HepG2 (cell line): ENCODE results near the gene PDE9A. TPM values are rescaled to one million over a fixed set of nuclear protein-coding genes. Genes with fewer than 3 reads are reported as not detected.

ENCODE experiments used
- ATAC-seq: fragments of 200-7000 bp; cut with Tn5 transposase; 3 replicates; pipeline ENCODE4 v1.9.1; 2020; ENCODE audit warnings: mild to moderate bottlenecking, moderate library complexity
- BruUV-seq: library from RNA; stranded (reverse); fragments of 400-500 nt; replicated peaks from 2 replicates; lab custom pipeline; 2021; lab: Mats Ljungman, UMichigan
- CTCF ChIA-PET: fragments of 300-600 bp; formaldehyde crosslinking; extraction: SDS; loops from one replicate; lab custom pipeline; 2021; ENCODE audit warnings: low total read pairs, inconsistent platforms, low intra/inter-chr PET ratio; lab: Yijun Ruan, JAX
- POLR2A ChIA-PET: fragments of 350-600 bp; sonication (Branson Sonifier 250); formaldehyde crosslinking; loops from one replicate; lab custom pipeline; 2020; ENCODE audit warnings: antibody characterized with exemption, inconsistent platforms; lab: Yijun Ruan, JAX
- DNase-seq: peaks from one replicate; pipeline ENCODE4 v3.0.0-alpha.2; 2015; ENCODE audit warnings: low spot score
- FAIRE-seq: peaks from 3 replicates; lab custom pipeline; 2011; peaks lifted over from hg19 to GRCh38; lab: Jason Lieb, UNC
- H2AFZ ChIP-seq: one replicate; pipeline ENCODE4 v1.6.1; 2011; ENCODE audit warnings: low read length, inconsistent platforms
- H3K27ac ChIP-seq: fragments of 300-600 bp; 3 replicates; pipeline ENCODE4 v1.8.0; 2011; ENCODE audit warnings: mixed run types, mild to moderate bottlenecking, mixed read lengths, low read length, inconsistent platforms; ENCODE audit not compliant: insufficient read depth; ENCODE audit errors: extremely low read length
- H3K27me3 ChIP-seq, 2 experiments: fragments of 200-600 bp in 1 of 2; 2 replicates in 1 of 2; 3 replicates in 1 of 2; pipeline versions ENCODE4 v1.6.0 to v1.8.0; 2011; ENCODE audit warnings: low read length in 2 of 2, mild to moderate bottlenecking in 2 of 2, moderate library complexity in 2 of 2, inconsistent platforms in 1 of 2; ENCODE audit not compliant: insufficient read depth in 2 of 2, control insufficient read depth in 1 of 2
- H3K36me3 ChIP-seq, 2 experiments: fragments of 200-600 bp in 1 of 2; replicated peaks in 1 of 2; 2 replicates in 1 of 2; 3 replicates in 1 of 2; pipeline versions ENCODE4 v1.5.1 to v1.8.0; 2011; ENCODE audit warnings: low read length in 2 of 2, inconsistent platforms in 1 of 2; ENCODE audit not compliant: insufficient read depth in 2 of 2, control insufficient read depth in 1 of 2
- H3K4me1 ChIP-seq: 2 replicates; pipeline ENCODE4 v1.5.1; 2012; ENCODE audit warnings: low read length, inconsistent platforms; ENCODE audit not compliant: insufficient read depth
- H3K4me2 ChIP-seq: 2 replicates; pipeline ENCODE4 v1.6.0; 2011; ENCODE audit warnings: low read depth, low read length, inconsistent platforms
- H3K4me3 ChIP-seq, 3 experiments: fragments of 200-600 bp in 1 of 3; sonication (generic), shearing (Covaris generic) in 1 of 3; replicated peaks in 1 of 3; 2 replicates each; pipeline ENCODE4 v1.5.1; 2011 to 2016; ENCODE audit warnings: low read length in 3 of 3, inconsistent platforms in 2 of 3, low read depth in 2 of 3, mild to moderate bottlenecking in 2 of 3, control low read depth in 1 of 3, mixed read lengths in 1 of 3; ENCODE audit not compliant: insufficient read depth in 1 of 3
- H3K79me2 ChIP-seq: one replicate; pipeline ENCODE4 v1.6.1; 2011; ENCODE audit warnings: low read length, inconsistent platforms; ENCODE audit not compliant: insufficient read depth
- H3K9ac ChIP-seq: 2 replicates; pipeline ENCODE4 v1.6.0; 2011; ENCODE audit warnings: mild to moderate bottlenecking, low read depth, low read length, inconsistent platforms; ENCODE audit not compliant: insufficient read depth
- H3K9me3 ChIP-seq: 2 replicates; pipeline ENCODE4 v1.5.1; 2012; ENCODE audit warnings: mild to moderate bottlenecking, low read length
- H4K20me1 ChIP-seq: 2 replicates; pipeline ENCODE4 v1.6.0; 2011; ENCODE audit warnings: inconsistent platforms, mild to moderate bottlenecking, low read length, moderate library complexity; ENCODE audit not compliant: insufficient read depth
- ARHGAP35 ChIP-seq: sonication (generic); formaldehyde crosslinking; IDR thresholded peaks from 2 replicates; pipeline ENCODE4 v1.9.0; 2022; ENCODE audit warnings: mild to moderate bottlenecking, inconsistent platforms, moderate library complexity, missing genetic modification reagents, borderline replicate concordance
- GTF2F1 ChIP-seq: fragments of 150-350 bp; IDR thresholded peaks from 2 replicates; pipeline ENCODE4 v1.6.1; 2014; ENCODE audit warnings: low read length
- KLF16 ChIP-seq, 2 experiments: sonication (generic) in 1 of 2; formaldehyde crosslinking in 1 of 2; IDR thresholded peaks; 2 replicates each; pipeline versions ENCODE4 v1.6.1 to v1.8.0; 2016 to 2023; ENCODE audit warnings: missing genetic modification reagents in 2 of 2, missing compliant biosample characterization in 1 of 2
- LCORL ChIP-seq, 2 experiments: fragments of 450-650 bp in 1 of 2; sonication (generic) in 1 of 2; formaldehyde crosslinking in 1 of 2; IDR thresholded peaks; 2 replicates each; pipeline versions ENCODE4 v1.5.0 to v1.6.1; 2017 to 2020; ENCODE audit warnings: antibody characterized with exemption in 1 of 2, missing genetic modification reagents in 1 of 2
- MEF2D ChIP-seq: sonication (generic); formaldehyde crosslinking; IDR thresholded peaks from 2 replicates; pipeline ENCODE4 v1.5.1; 2020; ENCODE audit warnings: mild to moderate bottlenecking, missing genetic modification reagents
- PAWR ChIP-seq: sonication (generic); formaldehyde crosslinking; IDR thresholded peaks from 2 replicates; pipeline ENCODE4 v1.4.0; 2020; ENCODE audit warnings: missing genetic modification reagents, mild to moderate bottlenecking, borderline replicate concordance
- SOX5 ChIP-seq: IDR thresholded peaks from 2 replicates; pipeline ENCODE4 v1.6.1; 2016; ENCODE audit warnings: borderline replicate concordance
- TRIM24 ChIP-seq: sonication (generic); formaldehyde crosslinking; IDR thresholded peaks from 2 replicates; pipeline ENCODE4 v1.8.0; 2022; ENCODE audit warnings: mild to moderate bottlenecking, missing genetic modification reagents
- ZSCAN22 ChIP-seq: sonication (generic); formaldehyde crosslinking; IDR thresholded peaks from 2 replicates; pipeline ENCODE4 v1.4.0; 2020; ENCODE audit warnings: mild to moderate bottlenecking, missing genetic modification reagents
- WGBS: methylation state at CpG from one replicate; pipeline ENCODE4 v1.1.6; 2017; ENCODE audit warnings: low lambda C conversion rate; 5-methylcytosine and 5-hydroxymethylcytosine counted together
- in situ Hi-C: cut with HindIII; loops from 2 replicates; pipeline ENCODE4 v1.10.0; 2017; ENCODE audit warnings: low pct_unique_long_range_greater_than_20kb; ENCODE audit not compliant: extremely low pct_ligation_motif_present
- intact Hi-C: fragments of 100-400 bp; cut with micrococcal nuclease; formaldehyde crosslinking; loops from one replicate; pipeline ENCODE4 v1.10.0; 2022; ENCODE audit not compliant: unreplicated experiment
- polyA plus RNA-seq, 8 experiments: library from polyadenylated mRNA; depleted of rRNA in 3 of 8; stranded (reverse) in 7 of 8; unstranded in 1 of 8; fragments of >200 nt; fragmentation: Illumina TruSeq in 4 of 8; extraction: Trizol in 4 of 8; gene quantifications; 2 replicates each; pipeline versions ENCODE4 v1.2.1 to v1.2.3, GENCODE V29; 2011 to 2016; ENCODE audit warnings: low read depth in 4 of 8, missing spikeins in 1 of 8, mixed read lengths in 1 of 8; ENCODE audit not compliant: insufficient read depth in 1 of 8
- total RNA-seq, 5 experiments: library from RNA; depleted of rRNA; stranded (reverse); fragments of >200 nt; fragmentation: Illumina TruSeq; extraction: Trizol; gene quantifications; 2 replicates each; pipeline ENCODE4 v1.2.3, GENCODE V29; 2016; ENCODE audit warnings: low read depth in 1 of 5
- TF ChIP-seq, protein P1 (sequence below): IDR thresholded peaks from 2 replicates; pipeline ENCODE4 v1.6.1; 2016; ENCODE audit warnings: missing biosample characterization, missing genetic modification reagents, low read depth
- TF ChIP-seq, protein P2 (sequence below): fragments of 450-650 bp; IDR thresholded peaks from 2 replicates; pipeline ENCODE4 v1.6.1; 2016

Gene PDE9A
- total and polyA plus RNA-seq, 2 of the 13 experiments (the other 11 are each of a cell fraction or from before 2014, with no cell fraction given) = 4.6 to 19.7 TPM

DNA sequence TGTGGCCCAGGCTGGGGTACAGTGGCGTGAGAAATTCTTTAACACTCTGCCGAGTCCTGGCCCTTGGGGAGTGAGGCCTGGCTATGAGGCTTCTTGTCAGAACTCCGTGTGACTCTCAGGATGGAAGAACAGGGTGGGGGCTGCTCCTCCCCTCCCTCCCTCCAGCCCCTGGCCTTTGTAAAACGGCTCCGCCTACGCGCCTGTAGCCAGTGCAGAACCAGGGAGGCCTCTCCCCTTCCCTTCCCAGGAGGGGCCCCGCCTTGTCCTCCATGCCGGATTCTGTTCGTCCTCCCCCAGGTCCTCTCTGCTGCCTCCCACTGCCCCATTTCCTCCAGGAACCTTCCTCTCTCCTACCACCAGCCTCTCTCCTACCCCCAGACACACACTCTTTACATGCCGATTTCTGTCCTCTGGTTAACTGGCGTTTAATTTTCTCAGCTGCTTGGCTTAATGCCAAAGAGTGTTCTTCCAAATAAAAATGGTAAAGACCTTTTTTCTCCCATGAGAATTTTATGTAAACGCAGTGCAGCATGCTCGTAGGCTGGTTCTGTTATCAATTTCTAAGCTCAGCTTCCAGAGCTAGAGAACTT lies 21.0 kb downstream of the PDE9A start:
- Histone ChIP-seq H3K27ac (no peak overlapping the region), H3K9me3 (no peaks in the 10 kb centered on the region), H3K4me2 (no peak overlapping the region), H3K4me3 (no peak overlapping the region), H3K27me3 (no peaks in the 10 kb centered on the region), H4K20me1 (peaks cover 20% of the 10 kb centered on the region; the same call in 1 of the 2 replicates), H3K4me1 (peaks cover 29% of the 10 kb centered on the region), H2AFZ (no peak overlapping the region), H3K9ac (no peak overlapping the region)
- in situ Hi-C loops (loop anchor here (25.0 kb wide), 1 partner anchor 88 kb away; no protein-coding TSS in a partner anchor), intact Hi-C loops (no loop called here)
- no peak for FAIRE-seq
- CTCF ChIA-PET = no interaction called here
- TF ChIP-seq PAWR (CRISPR knock-in tag) = no peak
- TF ChIP-seq LCORL (IDR thresholded peaks at IDR 0.05) = 0 out of 2 replicates have a peak, but pooled peaks have one; percentile 31
- TF ChIP-seq LCORL (CRISPR knock-in tag; IDR thresholded peaks at IDR 0.05) = no peak
- TF ChIP-seq ZSCAN22 = no peak
- no peak for TF ChIP-seq ARHGAP35 (CRISPR knock-in tag)
- TF ChIP-seq, protein P1, sequence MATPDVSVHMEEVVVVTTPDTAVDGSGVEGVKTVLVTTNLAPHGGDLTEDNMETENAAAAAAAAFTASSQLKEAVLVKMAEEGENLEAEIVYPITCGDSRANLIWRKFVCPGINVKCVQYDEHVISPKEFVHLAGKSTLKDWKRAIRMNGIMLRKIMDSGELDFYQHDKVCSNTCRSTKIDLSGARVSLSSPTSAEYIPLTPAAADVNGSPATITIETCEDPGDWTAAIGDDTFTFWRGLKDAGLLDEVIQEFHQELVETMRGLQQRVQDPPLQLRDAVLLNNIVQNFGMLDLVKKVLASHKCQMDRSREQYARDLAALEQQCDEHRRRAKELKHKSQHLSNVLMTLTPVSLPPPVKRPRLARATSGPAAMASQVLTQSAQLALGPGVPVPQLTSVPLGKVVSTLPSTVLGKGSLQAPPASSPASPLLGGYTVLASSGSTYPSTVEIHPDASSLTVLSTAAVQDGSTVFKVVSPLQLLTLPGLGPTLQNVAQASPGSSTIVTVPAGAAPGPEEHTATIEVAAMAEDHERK = no peak
- TF ChIP-seq, all 625 proteins: peak for 1
- WGBS = 91% methylated on average over 10 of the region's 14 CpGs
- DNase-seq = no peak
- ATAC-seq = no peak
- Histone ChIP-seq H3K79me2 (no peaks in the 10 kb centered on the region), H3K36me3 (peaks cover 0 to 3% of the 10 kb centered on the region in 2 experiments; a peak in 1 of 5 replicates)
- POLR2A ChIA-PET = no interaction called here
- no TSS peak for BruUV-seq

DNA sequence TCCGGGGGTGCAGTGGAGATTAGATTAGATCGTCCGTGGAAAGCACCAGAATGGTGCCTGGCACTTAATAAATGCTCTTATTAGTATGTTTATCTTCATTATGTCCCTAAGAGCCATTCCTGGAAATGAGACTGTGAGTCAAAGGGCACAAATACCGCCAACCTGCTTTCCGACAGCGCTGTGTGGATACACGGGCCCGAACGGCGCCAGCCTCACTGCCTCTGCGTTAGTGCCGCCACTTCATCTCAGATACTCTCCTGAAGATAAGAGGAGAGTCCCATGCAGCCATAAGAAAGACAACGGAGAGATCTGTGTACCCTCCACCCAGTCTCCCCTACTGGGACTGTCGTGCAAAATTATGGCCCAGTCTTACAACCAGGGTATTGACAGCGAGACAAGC lies 22.0 kb downstream of the PDE9A start:
- Histone ChIP-seq H3K9ac (no peak overlapping the region), H3K4me1 (peaks cover 29% of the 10 kb centered on the region), H2AFZ (no peak overlapping the region), H4K20me1 (peaks cover 20% of the 10 kb centered on the region; the same call in 1 of the 2 replicates), H3K4me2 (no peak overlapping the region), H3K27me3 (no peaks in the 10 kb centered on the region), H3K9me3 (no peaks in the 10 kb centered on the region), H3K4me3 (no peak overlapping the region), H3K36me3 (0 out of 5 replicates have a peak, but pooled peaks cover 0 to 3% of the 10 kb centered on the region in 2 experiments), H3K27ac (no peak overlapping the region), H3K79me2 (no peaks in the 10 kb centered on the region)
- TF ChIP-seq SOX5 (no peak), TRIM24 (CRISPR knock-in tag) (no peak), MEF2D (CRISPR knock-in tag) (no peak), KLF16 (CRISPR knock-in tag; IDR thresholded peaks at IDR 0.05) (no peak), GTF2F1 (no peak)
- TF ChIP-seq, protein P2, sequence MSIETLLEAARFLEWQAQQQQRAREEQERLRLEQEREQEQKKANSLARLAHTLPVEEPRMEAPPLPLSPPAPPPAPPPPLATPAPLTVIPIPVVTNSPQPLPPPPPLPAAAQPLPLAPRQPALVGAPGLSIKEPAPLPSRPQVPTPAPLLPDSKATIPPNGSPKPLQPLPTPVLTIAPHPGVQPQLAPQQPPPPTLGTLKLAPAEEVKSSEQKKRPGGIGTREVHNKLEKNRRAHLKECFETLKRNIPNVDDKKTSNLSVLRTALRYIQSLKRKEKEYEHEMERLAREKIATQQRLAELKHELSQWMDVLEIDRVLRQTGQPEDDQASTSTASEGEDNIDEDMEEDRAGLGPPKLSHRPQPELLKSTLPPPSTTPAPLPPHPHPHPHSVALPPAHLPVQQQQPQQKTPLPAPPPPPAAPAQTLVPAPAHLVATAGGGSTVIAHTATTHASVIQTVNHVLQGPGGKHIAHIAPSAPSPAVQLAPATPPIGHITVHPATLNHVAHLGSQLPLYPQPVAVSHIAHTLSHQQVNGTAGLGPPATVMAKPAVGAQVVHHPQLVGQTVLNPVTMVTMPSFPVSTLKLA = no peak
- POLR2A ChIA-PET = no interaction called here
- in situ Hi-C loops (no loop called here), intact Hi-C loops (no loop called here)
- 96% methylated on average over 15 of the region's 15 CpGs for WGBS
- FAIRE-seq (no peak), DNase-seq (no peak), ATAC-seq (no peak)
- BruUV-seq = no TSS peak
- CTCF ChIA-PET = no interaction called here
